ENCODE data around the gene PACS2.
A peak's percentile ranks its signal among the peaks of the same experiment; 100 is the strongest.
"Not testable (repeated sequence)": the region's sequence is repeated elsewhere in the genome, so short reads cannot be mapped to it uniquely, and the experiment has no call there.

PACS2 gene

DNA sequence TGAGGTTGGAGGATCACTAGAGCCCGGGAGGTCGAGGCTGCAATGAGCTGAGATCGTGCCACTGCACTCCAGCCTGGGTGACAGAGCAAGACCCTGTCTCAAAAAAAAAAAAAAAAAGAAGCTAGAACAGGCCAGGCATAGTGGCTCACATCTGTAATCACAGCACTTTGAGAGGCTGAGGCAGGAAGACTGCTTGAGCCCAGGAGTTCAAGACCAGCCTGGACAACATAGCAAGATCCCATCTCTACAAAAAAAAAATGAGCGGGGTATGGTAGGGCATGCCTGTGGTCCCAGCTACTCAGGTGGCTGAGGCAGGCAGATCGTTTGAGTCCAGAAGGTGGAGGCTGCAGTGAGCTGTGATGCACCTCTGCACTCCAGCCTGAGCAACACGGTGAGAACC, 25.6 kb upstream of the PACS2 start:
- DNase-seq, result not testable (repeated sequence)

DNA sequence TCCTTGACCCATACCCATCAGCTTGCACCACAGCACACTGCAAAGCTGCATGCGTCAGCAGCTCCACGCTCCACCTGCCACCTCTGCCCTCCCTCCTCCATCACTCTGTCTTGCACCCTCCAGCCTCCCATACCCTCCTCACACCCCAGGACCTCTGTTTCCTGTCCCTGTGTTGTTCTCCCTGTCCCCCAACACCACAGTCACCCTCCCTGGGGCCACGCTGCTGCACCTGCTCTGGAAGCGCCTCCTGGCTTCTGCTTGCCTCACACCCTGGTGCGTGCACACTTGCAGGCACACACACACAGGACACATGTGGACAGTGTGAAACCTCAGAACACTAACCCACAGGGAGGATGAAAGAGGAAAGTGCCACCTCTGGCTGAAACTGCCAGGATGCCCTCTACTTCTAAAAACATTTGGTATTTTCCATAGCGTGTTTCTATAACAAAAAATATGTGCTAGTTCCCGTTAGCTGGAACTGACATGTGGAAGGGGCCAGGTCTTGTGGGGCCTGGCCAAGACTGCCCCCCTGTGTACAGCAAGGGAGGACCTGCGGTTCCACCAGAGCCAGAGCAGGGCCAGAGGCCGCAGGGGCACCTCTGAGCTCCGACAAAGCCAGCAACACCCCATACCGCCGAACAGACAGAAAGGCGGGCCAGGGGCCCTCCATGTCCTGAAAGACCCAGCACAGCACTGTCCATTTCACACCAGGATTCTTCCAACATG, 23.8 kb upstream of the PACS2 start:
- no peak for DNase-seq

DNA sequence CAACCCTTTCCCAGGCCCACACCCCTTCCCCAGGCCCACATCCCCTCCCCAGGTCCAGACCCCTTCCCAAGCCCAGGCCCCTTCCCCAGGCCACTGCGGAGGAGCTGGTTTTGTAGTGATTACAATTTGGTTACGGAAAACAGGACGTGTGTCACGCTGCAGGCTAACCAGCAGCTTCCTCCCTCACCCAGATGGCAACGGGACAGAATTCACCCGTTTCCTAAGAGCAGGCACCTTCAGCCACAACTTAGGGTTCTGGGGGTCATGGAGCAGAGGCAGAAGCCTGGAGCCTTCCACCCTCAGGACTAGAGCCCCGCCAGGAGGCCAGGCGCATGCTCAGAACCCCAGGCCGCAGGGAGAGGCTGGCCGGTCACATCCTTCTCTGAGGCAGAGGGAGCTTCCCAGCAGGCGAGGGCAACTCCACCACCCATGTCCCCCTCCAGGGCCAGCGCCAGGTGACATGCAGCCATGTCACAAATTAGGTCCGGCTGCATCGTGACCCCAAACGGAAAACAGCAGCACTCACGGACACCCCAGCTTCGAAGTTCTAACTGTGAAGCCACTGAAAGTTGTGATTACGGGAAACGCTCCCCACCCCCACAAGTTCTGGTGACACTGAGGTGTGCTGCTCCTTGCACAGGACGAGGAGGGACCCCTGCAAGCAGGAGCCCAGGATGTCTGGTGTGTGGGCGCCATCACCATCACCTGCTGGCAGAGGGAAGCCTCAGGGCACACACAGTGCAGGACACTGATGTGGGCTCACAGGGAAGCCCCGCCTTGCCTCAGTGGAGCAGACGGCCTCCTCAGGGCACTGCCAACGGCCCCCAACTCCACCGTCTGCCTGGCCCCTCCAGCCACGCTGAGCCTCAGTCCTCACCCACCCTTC, 21.5 kb upstream of the PACS2 start:
- DNase-seq, result no peak

DNA sequence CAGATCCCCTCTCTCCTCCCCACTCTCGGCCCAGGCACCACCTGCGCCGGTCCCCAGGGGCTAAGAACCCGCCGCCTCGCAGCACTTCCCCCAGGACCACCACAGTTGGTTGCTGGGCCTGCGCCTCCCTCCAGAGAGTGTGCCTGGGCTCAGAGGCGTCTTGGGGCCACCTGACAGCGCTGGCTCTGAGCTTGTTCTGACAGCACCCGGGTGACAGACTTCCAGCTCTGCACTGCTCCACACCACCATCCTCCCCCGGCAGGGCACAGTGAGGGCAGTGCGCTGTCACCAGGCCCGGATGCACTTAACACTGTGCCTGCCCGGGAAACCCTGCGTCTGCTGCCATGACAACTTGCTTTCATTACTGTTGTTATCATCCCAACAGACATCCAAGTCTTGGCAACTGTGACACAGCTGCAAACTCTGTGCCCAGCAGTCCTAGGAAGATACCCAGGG, 20.4 kb upstream of the PACS2 start:
- peak; percentile 87 for DNase-seq

DNA sequence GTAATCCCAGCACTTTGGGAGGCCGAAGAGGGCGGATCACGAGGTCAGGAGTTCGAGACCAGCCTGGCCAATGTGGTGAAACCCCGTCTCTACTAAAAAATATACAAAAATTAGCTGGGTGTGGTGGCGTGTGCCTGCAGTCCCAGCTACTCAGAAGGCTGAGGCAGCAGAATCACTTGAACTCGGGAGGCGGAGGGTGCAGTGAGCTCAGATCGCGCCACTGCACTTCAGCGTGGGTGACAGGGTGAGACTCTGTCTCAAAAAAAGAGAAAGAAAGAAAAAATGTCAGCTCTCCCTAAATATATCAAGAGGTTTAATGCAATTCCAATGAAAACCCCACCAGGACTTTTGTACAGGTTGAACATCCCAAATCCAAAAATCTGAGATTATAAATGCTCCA, 17.2 kb upstream of the PACS2 start:
- DNase-seq, result not testable (repeated sequence)

DNA sequence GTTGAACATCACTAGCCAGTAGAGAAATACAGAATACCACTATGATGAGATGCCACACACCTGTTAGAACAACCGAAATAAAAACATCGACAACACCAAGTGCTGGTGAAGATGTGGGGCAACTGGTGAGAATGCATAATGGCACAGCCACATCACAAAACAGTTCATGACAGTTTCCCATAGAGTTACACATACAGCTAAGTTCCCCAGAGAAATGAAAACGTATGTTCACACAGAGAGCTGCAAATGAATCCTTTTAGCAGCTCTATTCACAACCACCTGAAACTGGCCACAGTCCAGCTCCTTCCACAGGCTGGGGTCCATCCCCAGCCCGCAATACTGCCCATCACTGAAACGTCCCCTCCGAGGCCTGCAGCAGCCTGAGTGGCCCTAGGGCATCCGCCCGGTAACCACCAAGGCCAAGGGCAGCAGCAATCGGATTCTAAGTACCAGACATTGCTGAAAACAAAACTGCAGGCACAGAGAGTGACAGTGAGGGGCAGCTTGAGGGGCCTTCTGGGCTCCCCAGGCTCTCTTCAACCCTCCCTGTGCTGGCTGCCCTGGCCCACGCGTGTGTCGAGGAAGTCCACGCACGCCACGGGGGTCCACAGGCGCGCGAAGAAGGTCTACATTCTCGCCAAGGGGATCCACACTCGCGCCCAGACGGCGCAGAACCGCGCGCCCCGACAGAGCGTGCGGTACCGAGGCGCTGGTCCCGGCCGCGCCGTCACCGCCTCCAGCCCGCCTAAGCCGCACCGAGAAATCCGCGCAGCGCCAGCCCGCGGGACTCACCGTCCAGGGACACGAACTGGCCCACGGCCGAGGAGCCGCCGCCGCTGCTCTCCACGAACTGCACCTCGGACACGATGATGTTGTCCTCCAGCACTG, 14.7 kb upstream of the PACS2 start:
- DNase-seq, result peak; percentile 31

DNA sequence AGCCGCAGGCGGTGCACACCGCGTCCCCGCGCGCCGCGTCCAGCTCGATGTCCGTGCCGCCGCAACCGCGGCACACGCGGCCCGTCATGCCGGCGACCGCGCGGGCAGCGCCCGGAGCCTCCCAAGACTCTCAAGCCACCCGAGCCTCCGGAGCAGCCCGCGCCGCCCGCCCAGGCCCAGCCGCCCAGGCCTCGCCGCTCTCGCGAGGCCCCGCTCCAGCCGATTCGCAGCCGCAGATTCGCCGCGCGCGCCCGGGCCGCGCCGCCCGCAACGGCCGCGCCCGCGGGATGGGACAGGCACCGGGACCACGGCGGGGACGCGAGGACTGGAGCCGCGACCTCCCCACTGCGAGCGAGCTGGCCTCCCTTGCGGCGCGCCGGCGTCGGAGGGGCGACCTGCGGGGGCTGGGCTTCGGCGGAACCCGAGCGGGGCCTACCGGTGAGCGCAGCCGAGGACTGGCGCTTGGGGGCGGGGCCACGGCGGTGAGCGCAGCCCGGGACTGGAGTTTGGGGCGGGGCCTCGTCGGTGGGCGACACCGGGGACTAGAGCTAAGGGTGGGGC, 13.9 kb upstream of the PACS2 start, which contains the start of gene BRF1:
Gene BRF1, minus strand, starts transcription at position 460 of the 561 bp plus-strand sequence. Its CDS starts 372 bp downstream, at position 88.
- DNase-seq, result peak; percentile 93

DNA sequence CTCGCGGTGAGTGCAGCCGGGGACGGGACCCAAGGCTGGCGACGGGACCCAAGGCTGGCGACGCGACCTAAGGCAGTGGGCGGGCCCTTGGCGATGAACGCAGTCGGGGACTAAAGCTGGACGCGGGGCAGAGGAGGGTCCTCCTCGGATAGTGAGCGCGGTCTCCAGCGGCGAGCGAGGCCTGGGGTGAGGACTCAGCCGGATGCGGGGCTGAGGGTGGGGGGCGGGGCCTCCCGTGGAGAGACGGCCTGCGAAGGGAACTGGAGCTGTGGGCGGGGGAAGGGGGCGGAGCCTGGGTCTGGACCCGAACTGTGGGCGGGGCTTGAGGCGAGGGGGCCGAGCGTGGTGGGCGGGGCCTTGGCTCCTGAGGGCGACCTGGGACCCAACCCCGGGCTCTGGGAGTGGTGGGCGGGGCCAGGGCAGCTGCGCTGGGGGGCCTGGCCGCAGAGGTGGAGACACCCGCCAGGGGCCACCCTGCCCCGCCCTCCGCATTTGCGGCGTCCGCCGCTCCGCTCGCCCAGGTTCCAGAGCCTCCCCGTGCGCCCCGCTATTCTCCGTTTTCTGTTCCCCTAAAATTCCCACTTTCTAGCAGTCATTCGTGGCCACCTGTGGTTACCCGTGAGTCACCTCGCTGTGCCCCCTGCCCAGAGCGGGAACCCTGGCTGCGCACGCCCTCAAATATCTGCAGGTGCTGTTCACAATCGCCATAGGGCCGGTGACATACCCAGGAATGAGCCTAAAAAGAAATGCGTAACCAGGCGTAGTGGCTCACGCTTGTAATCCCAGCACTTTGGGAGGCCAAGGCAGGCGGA, 13.2 kb upstream of the PACS2 start:
- DNase-seq, result peak; percentile 93

DNA sequence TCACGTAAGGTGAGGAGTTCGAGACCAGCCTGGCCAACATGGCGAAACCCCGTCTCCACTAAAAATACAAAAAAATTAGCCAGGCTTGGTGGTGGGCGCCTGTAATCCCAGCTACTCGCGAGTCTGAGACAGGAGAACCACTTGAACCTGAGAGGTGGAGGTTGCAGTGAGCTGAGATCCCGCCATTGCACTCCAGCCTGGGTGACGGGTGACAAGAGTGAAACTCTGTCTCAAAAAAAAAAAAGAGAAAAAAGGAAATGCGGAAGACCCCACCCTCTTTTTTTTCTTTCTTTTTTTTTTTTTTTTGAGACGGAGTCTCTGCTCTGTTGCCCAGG, 12.7 kb upstream of the PACS2 start:
- DNase-seq, result not testable (repeated sequence)

DNA sequence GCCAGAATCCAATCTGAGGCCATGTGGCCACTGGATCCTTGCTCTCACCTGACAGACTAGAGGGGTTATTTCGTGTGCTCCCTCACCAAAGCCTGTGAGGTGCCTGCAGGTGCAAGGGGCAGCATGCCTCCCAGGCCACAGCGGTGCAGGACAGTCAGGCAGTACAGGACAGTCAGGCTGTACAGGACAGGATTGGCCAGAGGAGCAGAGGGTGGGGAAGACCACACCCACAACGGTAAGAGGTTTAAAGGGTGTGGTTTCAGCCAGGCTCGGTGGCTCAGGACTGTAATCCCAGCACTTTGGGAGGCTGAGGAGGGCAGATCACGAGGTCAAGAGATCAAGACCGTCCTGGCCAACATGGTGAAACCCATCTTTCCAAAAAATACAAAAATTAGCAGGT, 10.6 kb upstream of the PACS2 start:
- DNase-seq, result no peak

DNA sequence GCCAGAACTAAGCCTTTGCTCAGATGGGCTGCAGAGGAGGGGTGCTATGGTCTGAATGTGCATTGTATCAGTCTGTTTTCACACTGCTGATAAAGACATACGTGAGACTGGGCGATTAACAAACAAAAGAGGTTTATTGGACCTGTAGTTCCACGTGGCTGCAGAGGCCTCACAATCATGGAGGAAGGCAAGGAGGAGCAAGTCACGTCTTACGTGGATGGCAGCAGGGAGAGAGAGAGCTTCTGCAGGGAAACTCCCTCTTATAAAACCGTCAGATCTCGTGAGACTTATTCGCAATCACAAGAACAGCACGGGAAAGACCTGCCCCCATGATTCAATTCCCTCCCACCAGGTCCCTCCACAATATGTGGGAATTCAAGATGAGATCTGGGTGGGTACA, 10.0 kb upstream of the PACS2 start:
- no peak for DNase-seq

DNA sequence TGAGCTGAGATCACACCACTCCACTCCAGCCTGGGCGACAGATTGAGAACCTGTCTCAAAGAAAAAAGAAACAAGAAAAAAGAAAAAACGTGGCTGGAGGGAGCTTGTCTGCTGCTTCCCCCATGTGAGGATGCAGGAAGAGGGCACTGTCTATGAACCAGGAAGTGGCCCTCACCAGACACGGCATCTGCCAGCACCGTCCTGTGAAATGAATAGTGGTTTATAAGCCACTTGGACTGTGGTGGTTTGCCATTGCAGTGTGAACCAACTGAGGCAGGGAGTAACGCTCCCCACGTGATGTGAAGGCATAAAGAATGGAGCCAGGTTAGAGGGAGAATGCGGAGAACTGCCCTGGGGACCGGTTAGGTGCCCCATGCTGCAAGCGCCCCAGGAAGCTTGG, 9.2 kb upstream of the PACS2 start:
- no peak for DNase-seq

DNA sequence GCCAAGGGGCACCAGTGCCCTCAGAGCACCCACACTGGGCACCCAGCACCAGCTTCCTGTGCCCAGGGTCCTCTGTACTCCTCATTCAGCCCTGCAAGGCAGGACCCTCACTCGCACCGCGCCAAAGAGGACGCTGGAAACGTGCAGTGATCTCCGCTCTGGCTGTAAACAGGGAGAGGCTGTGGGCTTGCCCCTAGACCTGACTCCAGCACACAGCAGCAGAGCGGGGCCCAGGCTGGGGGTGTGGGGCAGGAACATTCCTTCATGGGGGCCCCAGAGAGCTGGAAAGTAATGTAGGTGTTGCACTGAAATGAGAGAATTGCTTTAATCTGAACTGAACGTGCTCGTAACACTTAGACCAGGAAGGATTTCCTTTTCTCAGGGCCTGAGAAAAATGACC, 8.8 kb upstream of the PACS2 start:
- DNase-seq, result no peak

DNA sequence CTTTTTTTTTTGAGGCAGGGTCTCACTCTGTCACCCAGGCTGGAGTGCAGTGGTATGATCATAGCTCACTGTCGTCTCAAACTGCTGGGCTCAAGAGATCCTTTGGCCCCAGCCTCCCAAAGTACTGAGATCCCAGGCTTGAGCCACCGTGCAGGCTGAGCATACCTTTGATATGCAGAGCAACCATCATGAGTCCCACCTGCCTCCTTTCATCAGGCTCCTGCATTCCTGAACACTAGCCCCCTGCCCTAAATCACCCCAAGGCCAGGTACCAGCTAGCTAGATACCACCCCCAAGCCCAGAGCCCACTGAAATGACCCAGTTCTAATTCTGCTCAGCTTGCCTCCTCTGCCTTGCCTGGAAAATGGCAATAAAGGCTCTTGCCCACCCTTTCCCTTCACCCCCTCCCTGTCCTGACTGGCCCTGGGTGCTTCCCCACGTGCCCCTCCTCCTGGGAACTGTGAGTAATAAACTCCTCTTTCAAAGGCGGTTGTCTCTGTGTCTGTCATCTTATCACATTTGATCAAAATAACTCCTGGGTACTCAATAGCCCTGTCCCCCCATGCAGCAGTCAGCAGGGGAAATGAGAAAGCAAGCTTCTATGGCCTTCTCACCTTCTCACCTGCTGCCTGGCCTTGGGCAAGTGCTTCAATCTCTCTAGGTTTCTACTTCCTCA, 7.4 kb upstream of the PACS2 start:
- DNase-seq, result no peak

DNA sequence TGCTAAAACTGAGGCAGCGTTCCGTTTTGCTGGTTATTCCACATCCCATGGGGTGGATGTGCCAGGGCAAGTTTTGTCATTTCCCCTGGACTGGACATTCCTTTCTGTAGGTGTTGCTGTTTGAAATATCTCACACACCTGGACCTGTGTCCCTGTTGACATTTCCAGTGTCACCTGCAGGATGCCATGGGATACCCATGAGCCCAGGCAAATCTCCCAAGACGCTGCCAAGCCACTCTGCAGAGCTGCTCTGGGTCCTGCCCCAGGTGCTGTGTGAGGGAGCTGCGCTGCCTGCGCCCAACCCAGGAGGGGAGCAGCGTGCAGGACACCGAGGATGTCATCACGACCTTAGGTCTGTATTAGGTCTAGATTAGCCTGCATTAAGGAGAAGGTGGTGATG, 5.2 kb upstream of the PACS2 start:
- DNase-seq, result no peak

DNA sequence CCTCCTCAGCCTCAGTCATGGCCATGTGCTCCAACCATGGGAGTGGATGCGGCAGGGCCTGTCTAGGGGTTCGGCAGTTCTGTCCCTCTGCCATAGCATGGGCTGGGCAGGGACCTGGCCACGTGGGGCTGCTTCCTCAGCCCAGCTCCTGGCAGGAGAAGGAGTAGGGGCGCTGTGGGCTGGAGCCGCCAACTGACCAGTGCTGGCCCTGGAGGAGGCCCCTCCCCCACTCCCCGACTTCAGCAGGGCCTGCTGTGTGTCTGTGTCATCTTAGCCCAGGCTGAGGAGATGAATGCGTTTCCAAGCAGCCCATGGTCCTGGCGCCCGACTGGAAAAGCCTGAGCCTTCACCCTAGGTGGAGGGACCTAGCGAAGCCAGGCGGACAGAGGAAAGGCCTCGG, 2.7 kb upstream of the PACS2 start:
- no peak for DNase-seq

DNA sequence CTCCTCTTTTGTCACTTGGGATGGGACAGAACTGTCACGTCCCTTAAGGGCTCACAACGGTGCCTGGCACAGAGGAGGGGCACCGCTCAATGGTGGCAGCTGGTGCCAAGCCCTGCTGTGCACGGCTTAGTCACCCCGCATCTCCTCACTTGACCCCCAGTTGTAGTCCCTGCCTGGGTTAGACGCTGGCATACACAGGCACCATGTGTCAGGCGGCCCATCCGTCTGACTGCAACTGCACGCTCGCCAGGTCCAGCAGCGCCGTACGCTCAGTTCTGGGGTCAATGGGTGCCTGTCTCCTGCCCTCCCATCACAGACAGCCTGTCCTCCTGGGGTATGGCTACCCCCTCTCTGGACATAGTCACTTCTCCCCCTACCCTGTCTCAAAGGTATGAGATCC, 1.6 kb upstream of the PACS2 start:
- DNase-seq, result no peak

DNA sequence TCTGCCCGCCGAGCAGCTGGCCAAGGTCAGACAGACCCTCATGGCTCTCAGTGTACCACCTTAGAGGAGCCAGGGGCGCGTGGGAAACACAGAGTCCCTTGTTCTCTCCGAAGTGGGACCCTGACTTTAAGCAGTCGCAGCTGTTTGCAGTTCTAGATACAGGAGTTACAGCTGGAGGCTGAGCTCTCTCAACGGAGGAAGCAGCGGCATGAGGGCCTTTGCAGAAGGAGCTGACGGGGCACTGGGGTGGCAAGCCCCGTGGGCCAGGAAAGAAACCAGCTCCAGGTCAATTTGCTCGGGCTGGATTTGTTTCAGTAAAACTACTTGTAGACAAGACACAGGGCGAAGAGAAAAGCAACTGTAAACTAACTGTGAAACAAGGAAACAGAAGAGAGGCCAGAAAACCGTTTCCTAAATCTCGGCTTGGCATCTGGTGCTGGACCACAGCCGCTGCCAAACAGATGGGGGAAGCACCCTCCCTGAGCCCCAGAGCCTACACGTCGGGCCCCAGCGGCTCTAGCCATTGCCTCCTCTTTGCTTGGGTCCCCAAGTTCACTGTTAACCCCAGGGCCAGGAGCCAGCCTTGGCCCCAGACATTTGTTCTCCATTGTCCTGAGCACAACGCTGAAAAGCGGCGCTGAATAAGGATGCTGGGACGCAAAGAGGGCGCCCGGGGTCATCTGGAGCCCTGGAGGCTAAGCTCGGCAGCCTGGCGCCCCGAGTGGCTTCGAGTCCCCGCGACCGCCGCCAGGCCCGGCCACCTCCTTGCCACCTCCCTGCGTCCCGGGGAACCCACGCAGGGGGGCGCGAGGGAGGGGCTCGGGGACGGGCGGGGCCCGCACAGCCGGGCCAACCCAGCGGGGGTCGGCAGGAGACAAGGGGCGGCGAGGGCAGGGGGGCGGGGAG, 914 bp upstream of the PACS2 start:
- peak; percentile 49 for DNase-seq

DNA sequence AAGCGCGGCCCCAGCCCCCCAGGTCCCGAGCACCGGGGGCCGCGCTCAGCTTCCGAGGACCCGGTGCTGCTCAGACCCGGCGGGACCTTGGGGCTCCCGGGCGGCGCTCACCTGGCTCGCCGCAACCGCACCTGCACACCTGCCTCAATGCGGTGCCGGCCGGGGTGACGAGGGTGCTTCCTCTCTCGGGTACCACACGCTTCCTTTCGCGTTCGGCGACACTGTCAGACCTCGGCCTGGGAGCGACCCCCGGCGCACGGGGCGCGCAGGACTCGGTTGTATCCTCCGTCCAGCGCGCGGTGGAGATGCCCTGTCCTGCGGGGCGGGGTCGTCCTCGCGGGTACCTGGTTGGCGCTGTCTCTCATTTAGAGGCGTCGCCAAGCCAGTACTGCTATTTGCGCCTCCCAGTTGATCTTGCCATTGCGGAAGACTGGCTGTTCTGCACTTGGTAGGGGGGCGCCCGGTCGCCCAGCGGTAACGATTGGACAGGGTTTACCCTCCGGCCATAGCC, 718 bp downstream of the PACS2 start:
- peak; percentile 31 for DNase-seq

Data from NCI-H2171 treated with DMSO at 0.1 percent for 48 hours (cell line).